Measurements from ENCODE around the gene TSPAN12. TPM values are rescaled to one million over a fixed set of nuclear protein-coding genes. Genes with fewer than 3 reads are reported as not detected.

The TSPAN12 gene
- total RNA-seq, 1 experiment from 2014 or later, result 1.4 TPM

DNA sequence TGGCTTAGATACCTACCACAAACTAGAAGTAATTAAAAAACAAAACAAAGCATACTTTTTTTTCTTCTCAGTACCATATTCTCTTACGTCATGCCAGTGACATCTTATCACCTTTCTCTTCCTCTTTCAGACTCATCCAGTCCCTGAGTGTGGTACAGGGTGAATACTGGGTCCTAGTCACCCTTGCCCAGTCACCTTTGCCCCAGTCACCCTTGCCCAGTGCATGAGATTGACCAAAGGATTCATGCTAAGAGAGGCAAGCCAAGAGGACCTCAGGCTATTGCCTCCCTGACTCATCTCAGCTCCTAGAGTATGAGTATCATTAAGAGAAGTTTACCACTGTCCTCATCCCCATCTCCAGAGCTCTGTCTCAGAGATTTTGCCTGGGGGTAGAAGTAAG lies 10.0 kb upstream of the TSPAN12 start:
- Histone ChIP-seq H3K27me3 (ENCODE audit: control insufficient read depth, insufficient read depth, low read length) (peaks cover 5% of the 10 kb centered on the region; the same call in 1 of the 2 replicates), H3K36me3 (ENCODE audit: control insufficient read depth, insufficient read depth, low read length) (no peaks in the 10 kb centered on the region), H3K9me3 (ENCODE audit: control insufficient read depth, insufficient read depth, low read depth, low read length) (no peaks in the 10 kb centered on the region), H3K4me1 (ENCODE audit: control insufficient read depth, insufficient read depth, low read length) (no peaks in the 10 kb centered on the region), H3K4me3 (ENCODE audit: low read depth in 2 of 2, low read length in 2 of 2) (no peak overlapping the region), H3K27ac (ENCODE audit: low read length) (no peak overlapping the region)
- BruUV-seq (replicated peaks), result no TSS peak
- intact Hi-C loops (cut with micrococcal nuclease; ENCODE audit: unreplicated experiment) (no loop called here), in situ Hi-C loops (cut with HindIII; ENCODE audit: low pct_unique_long_range_greater_than_20kb, low sequenced_read_pairs) (no loop called here)
- ATAC-seq, result no peak
- ChIA-PET CTCF (no interaction called here), POLR2A (no interaction called here)
- TF ChIP-seq SIN3A (IDR thresholded peaks at IDR 0.05; ENCODE audit: borderline replicate concordance, insufficient read depth, low read depth, low read length), result no peak
- TF ChIP-seq CTCF (IDR thresholded peaks at IDR 0.05), result no peak
- TF ChIP-seq TCF7L2 (IDR thresholded peaks at IDR 0.05; ENCODE audit: low read depth, low read length), result no peak
- no peak for TF ChIP-seq POLR2AphosphoS5 (IDR thresholded peaks at IDR 0.05; ENCODE audit: low read depth, low read length)
- TF ChIP-seq REST (IDR thresholded peaks at IDR 0.05; ENCODE audit: insufficient read depth in 1 of 2, low read depth in 2 of 2, low read length in 1 of 2), result no peak
- DNase-seq (ENCODE audit: low read depth, low spot score), result no peak

DNA sequence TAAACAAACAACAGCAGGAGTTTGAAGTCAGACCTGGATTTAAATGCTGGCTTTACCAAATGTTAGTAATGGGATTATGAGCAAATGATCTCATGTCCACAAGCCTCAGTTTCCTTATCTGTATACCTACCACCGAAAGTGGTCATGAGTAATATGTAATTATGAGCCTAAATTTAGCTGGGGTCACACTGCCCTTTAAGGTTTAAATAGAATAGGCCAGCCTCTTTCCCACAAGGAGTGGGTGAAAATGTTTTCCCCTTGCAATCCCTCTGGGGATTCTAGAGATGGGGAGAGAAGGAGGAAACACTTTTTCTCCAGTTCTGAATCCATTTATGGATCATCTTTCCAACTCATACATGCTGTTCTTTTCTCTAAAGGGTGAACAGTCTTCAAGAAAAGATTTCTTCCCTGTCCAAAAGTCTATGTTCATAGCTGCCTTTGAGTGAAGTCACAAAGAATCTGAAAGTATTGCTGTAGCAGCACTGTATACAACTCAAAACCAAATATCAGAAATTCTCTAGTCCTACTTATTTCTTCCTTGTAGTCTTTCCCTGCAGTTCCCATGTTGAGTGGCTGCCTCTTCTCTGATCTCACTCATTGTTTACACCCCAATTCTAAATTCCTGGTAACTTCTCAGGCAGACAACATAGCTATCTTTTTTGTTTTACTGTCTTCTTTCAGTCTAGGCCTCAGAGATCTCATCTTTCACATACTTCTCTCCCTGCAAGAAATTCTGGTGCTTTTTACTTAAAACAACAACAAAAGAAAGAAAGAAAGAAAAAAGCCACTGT lies 7.4 kb upstream of the TSPAN12 start:
- no peaks in the 10 kb centered on the region for H3K4me1 ChIP-seq (ENCODE audit: control insufficient read depth, insufficient read depth, low read length)
- CTCF ChIA-PET, result no interaction called here
- no peaks in the 10 kb centered on the region for H3K36me3 ChIP-seq (ENCODE audit: control insufficient read depth, insufficient read depth, low read length)
- no TSS peak for BruUV-seq (replicated peaks)
- POLR2A ChIA-PET, result no interaction called here
- H3K27me3 ChIP-seq (ENCODE audit: control insufficient read depth, insufficient read depth, low read length), result peaks cover 9% of the 10 kb centered on the region
- no peak for ATAC-seq
- H3K4me3 ChIP-seq (ENCODE audit: low read depth in 2 of 2, low read length in 2 of 2), result no peak overlapping the region
- intact Hi-C loops (cut with micrococcal nuclease; ENCODE audit: unreplicated experiment) (no loop called here), in situ Hi-C loops (cut with HindIII; ENCODE audit: low pct_unique_long_range_greater_than_20kb, low sequenced_read_pairs) (no loop called here)
- no peaks in the 10 kb centered on the region for H3K9me3 ChIP-seq (ENCODE audit: control insufficient read depth, insufficient read depth, low read depth, low read length)
- H3K27ac ChIP-seq (ENCODE audit: low read length), result no peak overlapping the region
- no peak for TF ChIP-seq POLR2AphosphoS5 (IDR thresholded peaks at IDR 0.05; ENCODE audit: low read depth, low read length)
- no peak for TF ChIP-seq SIN3A (IDR thresholded peaks at IDR 0.05; ENCODE audit: borderline replicate concordance, insufficient read depth, low read depth, low read length)
- no peak for TF ChIP-seq CTCF (IDR thresholded peaks at IDR 0.05)
- TF ChIP-seq REST (IDR thresholded peaks at IDR 0.05; ENCODE audit: insufficient read depth in 1 of 2, low read depth in 2 of 2, low read length in 1 of 2), result no peak
- no peak for TF ChIP-seq TCF7L2 (IDR thresholded peaks at IDR 0.05; ENCODE audit: low read depth, low read length)
- no peak for DNase-seq (ENCODE audit: low read depth, low spot score)
